CD14-positive monocyte (primary cell): ENCODE results near the gene CWH43. TPM values are rescaled to one million over a fixed set of nuclear protein-coding genes. Genes with fewer than 3 reads are reported as not detected.

Experiments used
- DNase-seq, 3 donors: peaks; one replicate each; pipeline ENCODE4 v3.0.0-alpha.2; 2011 to 2022
- H2AFZ ChIP-seq: 2 replicates; pipeline ENCODE4 v1.6.0; 2012; ENCODE audit warnings: mild to moderate bottlenecking, low read depth, low read length, inconsistent platforms; ENCODE audit not compliant: insufficient read depth, poor library complexity, severe bottlenecking
- H3K27ac ChIP-seq, 2 donors: 1 replicate in 1 of 2; 2 replicates in 1 of 2; pipeline ENCODE4 v1.5.1; 2012 to 2013; ENCODE audit warnings: low read length in 2 of 2, control low read depth in 1 of 2, inconsistent platforms in 1 of 2, low read depth in 1 of 2, mild to moderate bottlenecking in 1 of 2
- H3K27me3 ChIP-seq, 2 donors: one replicate each; pipeline versions ENCODE4 v1.6.0 to v1.6.1; 2011 to 2013; ENCODE audit warnings: low read length in 2 of 2; ENCODE audit not compliant: control insufficient read depth in 2 of 2, insufficient read depth in 2 of 2
- H3K36me3 ChIP-seq, 2 donors: replicated peaks in 1 of 2; 1 replicate in 1 of 2; 2 replicates in 1 of 2; pipeline versions ENCODE4 v1.5.1 to v1.6.1; 2012 to 2013; ENCODE audit warnings: low read length in 2 of 2, control low read depth in 1 of 2, inconsistent platforms in 1 of 2, mild to moderate bottlenecking in 1 of 2; ENCODE audit not compliant: insufficient read depth in 2 of 2, control insufficient read depth in 1 of 2
- H3K4me1 ChIP-seq, 2 donors: 1 replicate in 1 of 2; 2 replicates in 1 of 2; pipeline versions ENCODE4 v1.5.1 to v1.6.1; 2012 to 2013; ENCODE audit warnings: low read length in 2 of 2, control low read depth in 1 of 2, inconsistent platforms in 1 of 2, mild to moderate bottlenecking in 1 of 2, moderate library complexity in 1 of 2; ENCODE audit not compliant: insufficient read depth in 2 of 2, control insufficient read depth in 1 of 2
- H3K4me2 ChIP-seq: replicated peaks from 2 replicates; pipeline ENCODE3; 2012; ENCODE audit warnings: low read length, moderate library complexity, mild to moderate bottlenecking; ENCODE audit not compliant: poor library complexity, severe bottlenecking; ENCODE audit errors: extremely low read depth
- H3K4me3 ChIP-seq, 3 experiments: fragments of 200-600 bp in 1 of 3; sonication (generic) in 1 of 3; replicated peaks in 1 of 3; 1 replicate in 2 of 3; 2 replicates in 1 of 3; pipeline ENCODE4 v1.5.1; 2011 to 2013; ENCODE audit warnings: low read length in 3 of 3, mild to moderate bottlenecking in 3 of 3, control low read depth in 2 of 3, low read depth in 2 of 3, inconsistent platforms in 1 of 3, moderate library complexity in 1 of 3
- H3K79me2 ChIP-seq: 2 replicates; pipeline ENCODE4 v1.6.0; 2012; ENCODE audit warnings: mild to moderate bottlenecking, control low read depth, inconsistent platforms, low read length, moderate library complexity; ENCODE audit not compliant: insufficient read depth
- H3K9ac ChIP-seq: 2 replicates; pipeline ENCODE4 v1.6.0; 2017; ENCODE audit warnings: low read length, mild to moderate bottlenecking; ENCODE audit not compliant: insufficient read depth, poor library complexity, severe bottlenecking
- H3K9me3 ChIP-seq, 2 donors: replicated peaks in 1 of 2; 1 replicate in 1 of 2; 2 replicates in 1 of 2; pipeline versions ENCODE4 v1.5.1 to v1.6.1; 2012 to 2013; ENCODE audit warnings: low read length in 2 of 2, control low read depth in 1 of 2; ENCODE audit not compliant: control insufficient read depth in 1 of 2, insufficient read depth in 1 of 2
- H4K20me1 ChIP-seq: 2 replicates; pipeline ENCODE4 v1.6.0; 2012; ENCODE audit warnings: mild to moderate bottlenecking, low read length, control low read depth, moderate library complexity; ENCODE audit not compliant: insufficient read depth
- H3K27ac Mint-ChIP-seq, 7 donors: one replicate each; pipeline ENCODE4 v1.8.0; 2020; ENCODE audit warnings: mild to moderate bottlenecking in 7 of 7, mixed read lengths in 7 of 7, moderate library complexity in 6 of 7, inconsistent platforms in 2 of 7
- H3K27me3 Mint-ChIP-seq, 3 donors: one replicate each; pipeline ENCODE4 v1.8.0; 2021 to 2022; ENCODE audit warnings: low read depth in 3 of 3, mild to moderate bottlenecking in 3 of 3, mixed read lengths in 3 of 3, moderate library complexity in 3 of 3, inconsistent platforms in 1 of 3
- H3K36me3 Mint-ChIP-seq, 2 donors: one replicate each; pipeline ENCODE4 v1.8.0; 2020; ENCODE audit warnings: mixed read lengths in 2 of 2, inconsistent platforms in 1 of 2, mild to moderate bottlenecking in 1 of 2
- H3K4me1 Mint-ChIP-seq: one replicate; pipeline ENCODE4 v1.8.0; 2020; ENCODE audit warnings: mild to moderate bottlenecking, mixed read lengths
- H3K4me3 Mint-ChIP-seq, 2 donors: one replicate each; pipeline ENCODE4 v1.8.0; 2020; ENCODE audit warnings: mild to moderate bottlenecking in 2 of 2, mixed read lengths in 2 of 2, moderate library complexity in 1 of 2
- H3K9me3 Mint-ChIP-seq, 7 donors: one replicate each; pipeline ENCODE4 v1.8.0; 2020 to 2022; ENCODE audit warnings: mixed read lengths in 7 of 7, mild to moderate bottlenecking in 6 of 7, moderate library complexity in 6 of 7, inconsistent platforms in 2 of 7
- CTCF ChIP-seq: fragments of 200-600 bp; IDR thresholded peaks from one replicate; pipeline ENCODE4 v1.8.0; 2022; ENCODE audit warnings: antibody characterized with exemption, mild to moderate bottlenecking
- WGBS: methylation state at CpG from one replicate; pipeline ENCODE4 v1.1.5; 2013; ENCODE audit warnings: missing lambda C conversion rate; ENCODE audit not compliant: insufficient coverage; 5-methylcytosine and 5-hydroxymethylcytosine counted together
- intact Hi-C, 2 donors: fragments of 100-400 bp; cut with micrococcal nuclease; formaldehyde crosslinking; loops; one replicate each; pipeline versions ENCODE4 v1.15.0 to v1.15.1; 2023
- polyA plus RNA-seq, 3 donors: library from polyadenylated mRNA; depleted of rRNA in 1 of 3; unstranded in 2 of 3; stranded (reverse) in 1 of 3; fragments of 300-500 nt in 2 of 3; fragments of >200 nt in 1 of 3; fragmentation: Illumina TruSeq in 2 of 3; gene quantifications; 1 replicate in 2 of 3; 2 replicates in 1 of 3; pipeline ENCODE4 v1.2.3, GENCODE V29; 2012 to 2021

The CWH43 gene
- polyA plus RNA-seq, 3 donors = not detected

GRCh38 chr4:48997962-48998361, 11.9 kb downstream of the CWH43 start:
- no peak overlapping the region for H2AFZ ChIP-seq
- no peak overlapping the region for H3K9ac ChIP-seq
- no peak for TF ChIP-seq CTCF
- H3K27me3 Mint-ChIP-seq = peaks cover 4 to 5% (median 5%) of the 10 kb centered on the region in 3 donors
- no peaks in the 10 kb centered on the region for H4K20me1 ChIP-seq
- intact Hi-C loops = no loop called here
- no peaks in the 10 kb centered on the region for H3K9me3 ChIP-seq
- no peaks in the 10 kb centered on the region for H3K36me3 ChIP-seq
- H3K27me3 ChIP-seq = no peaks in the 10 kb centered on the region
- no peak overlapping the region for H3K27ac ChIP-seq
- H3K36me3 Mint-ChIP-seq = no peaks in the 10 kb centered on the region
- no CpG with 5 or more reads among the region's 3 CpGs for WGBS
- no peak for DNase-seq
- H3K4me1 ChIP-seq = no peaks in the 10 kb centered on the region
- H3K27ac Mint-ChIP-seq = no peak overlapping the region
- H3K9me3 Mint-ChIP-seq = peaks cover 0 to 5% (median 0%) of the 10 kb centered on the region in 7 donors
- no peak overlapping the region for H3K4me3 ChIP-seq
- H3K4me1 Mint-ChIP-seq = no peaks in the 10 kb centered on the region
- no peak overlapping the region for H3K4me3 Mint-ChIP-seq
- H3K79me2 ChIP-seq = no peaks in the 10 kb centered on the region
- no peak overlapping the region for H3K4me2 ChIP-seq

GRCh38 chr4:48998440-48998839, 12.4 kb downstream of the CWH43 start:
- Histone ChIP-seq H3K9ac (no peak overlapping the region), H3K4me3 (no peak overlapping the region), H3K27me3 (no peaks in the 10 kb centered on the region), H3K79me2 (no peaks in the 10 kb centered on the region), H3K9me3 (no peaks in the 10 kb centered on the region), H3K27ac (no peak overlapping the region), H3K4me1 (no peaks in the 10 kb centered on the region), H2AFZ (no peak overlapping the region), H4K20me1 (no peaks in the 10 kb centered on the region), H3K36me3 (no peaks in the 10 kb centered on the region), H3K4me2 (no peak overlapping the region)
- no peak overlapping the region for H3K27ac Mint-ChIP-seq
- TF ChIP-seq CTCF = no peak
- intact Hi-C loops = no loop called here
- H3K36me3 Mint-ChIP-seq = no peaks in the 10 kb centered on the region
- H3K27me3 Mint-ChIP-seq = peaks cover 0 to 4% (median 2%) of the 10 kb centered on the region in 3 donors
- DNase-seq = no peak
- no peak overlapping the region for H3K4me3 Mint-ChIP-seq
- 80% methylated on average over 1 of the region's 6 CpGs for WGBS
- no peaks in the 10 kb centered on the region for H3K4me1 Mint-ChIP-seq
- H3K9me3 Mint-ChIP-seq = peaks cover 0 to 2% (median 0%) of the 10 kb centered on the region in 7 donors
